SH-SY5Y (cell line): ENCODE measurements around the gene FAXDC2.

Source experiments
- GATA2 ChIP-seq: IDR thresholded peaks from 2 replicates; pipeline ENCODE4 v1.6.1; 2011; ENCODE audit warnings: mild to moderate bottlenecking, low read depth, low read length
- GATA3 ChIP-seq: IDR thresholded peaks from 2 replicates; pipeline ENCODE4 v1.6.1; 2011; ENCODE audit warnings: low read depth, mild to moderate bottlenecking, low read length, moderate library complexity

GRCh38 chr5:154858297-154858971 lies 8.0 kb upstream of the FAXDC2 start, which contains the start of gene CNOT8:
- no peak for TF ChIP-seq GATA2
- no peak for TF ChIP-seq GATA3
